Epithelial cell of esophagus (primary cell): ENCODE measurements around the gene TDRD7.

ENCODE experiments used
- DNase-seq: peaks from one replicate; pipeline ENCODE4 v3.0.0; 2010; ENCODE audit warnings: low read depth
- H3K4me3 ChIP-seq: 2 replicates; pipeline ENCODE4 v1.5.1; 2011; ENCODE audit warnings: mild to moderate bottlenecking, low read length, control low read depth
- TF ChIP-seq, protein P1 (sequence below): IDR thresholded peaks from 2 replicates; pipeline ENCODE4 v1.5.1; 2011; ENCODE audit warnings: low read depth, mild to moderate bottlenecking, low read length, control low read depth, inconsistent platforms; ENCODE audit not compliant: insufficient read depth; ENCODE audit errors: missing control alignments

TDRD7 gene

GRCh38 chr9:97366889-97367288 is 45.0 kb upstream of the TDRD7 start:
- DNase-seq: no peak
- no peak overlapping the region for H3K4me3 ChIP-seq
- TF ChIP-seq, protein P1, sequence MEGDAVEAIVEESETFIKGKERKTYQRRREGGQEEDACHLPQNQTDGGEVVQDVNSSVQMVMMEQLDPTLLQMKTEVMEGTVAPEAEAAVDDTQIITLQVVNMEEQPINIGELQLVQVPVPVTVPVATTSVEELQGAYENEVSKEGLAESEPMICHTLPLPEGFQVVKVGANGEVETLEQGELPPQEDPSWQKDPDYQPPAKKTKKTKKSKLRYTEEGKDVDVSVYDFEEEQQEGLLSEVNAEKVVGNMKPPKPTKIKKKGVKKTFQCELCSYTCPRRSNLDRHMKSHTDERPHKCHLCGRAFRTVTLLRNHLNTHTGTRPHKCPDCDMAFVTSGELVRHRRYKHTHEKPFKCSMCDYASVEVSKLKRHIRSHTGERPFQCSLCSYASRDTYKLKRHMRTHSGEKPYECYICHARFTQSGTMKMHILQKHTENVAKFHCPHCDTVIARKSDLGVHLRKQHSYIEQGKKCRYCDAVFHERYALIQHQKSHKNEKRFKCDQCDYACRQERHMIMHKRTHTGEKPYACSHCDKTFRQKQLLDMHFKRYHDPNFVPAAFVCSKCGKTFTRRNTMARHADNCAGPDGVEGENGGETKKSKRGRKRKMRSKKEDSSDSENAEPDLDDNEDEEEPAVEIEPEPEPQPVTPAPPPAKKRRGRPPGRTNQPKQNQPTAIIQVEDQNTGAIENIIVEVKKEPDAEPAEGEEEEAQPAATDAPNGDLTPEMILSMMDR: no peak

DNA sequence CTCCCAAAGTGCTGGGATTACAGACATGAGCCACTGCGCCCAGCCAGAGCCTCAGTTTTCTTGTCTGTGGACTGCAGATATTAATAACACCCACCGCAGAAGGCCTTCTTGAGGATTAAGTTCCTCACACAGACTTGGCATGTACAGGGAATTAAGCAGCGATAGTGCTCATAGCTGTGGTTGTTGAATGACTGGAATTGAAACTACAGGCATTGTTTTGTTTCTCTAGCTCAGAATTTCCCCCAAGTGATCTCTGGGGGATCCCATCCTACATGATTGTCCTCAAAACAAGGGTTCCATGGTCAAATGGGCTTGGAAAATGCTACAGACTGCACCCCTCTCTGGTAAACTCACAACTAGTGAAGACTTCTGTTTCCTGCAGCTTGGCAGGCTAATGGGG is 44.2 kb upstream of the TDRD7 start:
- TF ChIP-seq, protein P1: no peak
- no peak overlapping the region for H3K4me3 ChIP-seq

DNA sequence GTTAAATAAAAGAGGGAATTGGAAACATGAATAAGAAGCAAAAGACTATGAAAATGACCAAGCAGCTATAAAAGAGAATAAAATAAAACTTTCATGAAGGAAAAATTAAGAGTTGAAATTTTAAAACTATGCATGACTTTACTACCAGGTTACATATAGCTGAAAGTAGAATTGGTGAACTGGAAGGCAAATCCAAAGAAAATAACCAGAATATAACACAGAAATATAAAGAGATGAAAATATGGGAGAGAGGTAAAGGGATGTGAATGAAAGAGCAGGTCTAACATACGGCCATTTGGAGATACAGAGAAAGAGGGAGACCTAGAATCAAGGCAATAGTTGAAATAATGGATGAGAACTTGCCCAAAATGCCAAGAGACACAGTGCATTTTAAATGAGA is 42.9 kb upstream of the TDRD7 start:
- DNase-seq: no peak
- TF ChIP-seq, protein P1: no peak
- no peak overlapping the region for H3K4me3 ChIP-seq

More for the DNA sequence above, 44.2 kb upstream of the TDRD7 start:
- no peak for DNase-seq

GRCh38 chr9:97372580-97372979 is 39.3 kb upstream of the TDRD7 start:
- no peak overlapping the region for H3K4me3 ChIP-seq
- TF ChIP-seq, protein P1: no peak
- no peak for DNase-seq

- no peak for DNase-seq
- no peak overlapping the region for H3K4me3 ChIP-seq
- TF ChIP-seq, protein P1: no peak
Measured at GRCh38 chr9:97373331-97373730, 38.6 kb upstream of the TDRD7 start.

GRCh38 chr9:97374811-97375210 is 37.1 kb upstream of the TDRD7 start:
- H3K4me3 ChIP-seq: no peak overlapping the region
- TF ChIP-seq, protein P1: no peak
- DNase-seq: no peak

DNA sequence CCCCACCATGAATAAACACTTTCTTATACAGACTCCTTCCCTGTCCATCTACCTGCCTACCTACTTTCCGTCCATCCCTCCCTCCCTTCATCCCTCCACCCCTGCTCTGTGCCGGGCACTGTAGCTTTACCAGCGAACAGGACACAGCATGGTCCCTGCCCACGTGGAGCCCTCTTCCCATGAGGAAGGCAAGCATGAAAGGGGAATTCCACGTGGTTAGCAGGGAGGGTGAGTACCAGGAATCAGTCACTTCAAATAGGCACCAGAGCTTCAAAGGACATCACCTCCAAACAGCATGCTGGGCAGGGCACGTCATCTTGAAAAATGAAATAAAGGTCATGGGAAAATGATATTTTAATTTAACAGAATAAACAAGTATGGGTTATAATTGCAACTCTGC is 35.0 kb upstream of the TDRD7 start:
- TF ChIP-seq, protein P1: no peak
- H3K4me3 ChIP-seq: no peak overlapping the region
- no peak for DNase-seq
